Endothelial cell of umbilical vein (primary cell): ENCODE data around the gene CDKN1A. TPM values are rescaled to one million over a fixed set of nuclear protein-coding genes. Genes with fewer than 3 reads are reported as not detected.

Experiments
- BruUV-seq: library from RNA; stranded (reverse); fragments of 400-500 nt; replicated peaks from 2 replicates; lab custom pipeline; 2021; lab: Mats Ljungman, UMichigan
- CTCF ChIA-PET: fragments of 300-600, 350-600 bp; sonication (Branson Sonifier 250); formaldehyde crosslinking; loops from one replicate; lab custom pipeline; 2021; ENCODE audit warnings: antibody characterized with exemption, inconsistent platforms; lab: Charles Lee
- POLR2A ChIA-PET: fragments of 300-600, 350-600 bp; sonication (Branson Sonifier 250); formaldehyde crosslinking; loops from one replicate; lab custom pipeline; 2021; ENCODE audit warnings: antibody characterized with exemption, inconsistent platforms; lab: Charles Lee
- DNase-seq: peaks from one replicate; pipeline ENCODE4 v3.0.0-alpha.2; 2011; ENCODE audit warnings: low read depth, low spot score
- FAIRE-seq: peaks from 2 replicates; lab custom pipeline; 2011; peaks lifted over from hg19 to GRCh38; lab: Jason Lieb, UNC
- H2AFZ ChIP-seq: 2 replicates; pipeline ENCODE4 v1.6.0; 2012; ENCODE audit warnings: low read depth, low read length, control low read depth, inconsistent platforms
- H3K27ac ChIP-seq: 2 replicates; pipeline ENCODE4 v1.5.1; 2011; ENCODE audit warnings: low read depth, mild to moderate bottlenecking, control low read depth, low read length, moderate library complexity; ENCODE audit not compliant: insufficient read depth
- H3K27me3 ChIP-seq, 2 experiments: 2 replicates each; pipeline versions ENCODE4 v1.6.0 to v1.6.1; 2011; ENCODE audit warnings: low read length in 2 of 2, mixed read lengths in 1 of 2; ENCODE audit not compliant: control insufficient read depth in 2 of 2, insufficient read depth in 2 of 2
- H3K36me3 ChIP-seq, 2 experiments: 2 replicates in 1 of 2; 3 replicates in 1 of 2; pipeline ENCODE4 v1.5.1; 2011; ENCODE audit warnings: low read length in 2 of 2, mild to moderate bottlenecking in 1 of 2, moderate library complexity in 1 of 2; ENCODE audit not compliant: control insufficient read depth in 2 of 2, insufficient read depth in 2 of 2; ENCODE audit errors: extremely low read depth in 1 of 2
- H3K4me1 ChIP-seq: 3 replicates; pipeline ENCODE4 v1.5.1; 2011; ENCODE audit warnings: mild to moderate bottlenecking, low read length; ENCODE audit not compliant: control insufficient read depth, insufficient read depth; ENCODE audit errors: extremely low read depth
- H3K4me2 ChIP-seq: 2 replicates; pipeline ENCODE4 v1.6.1; 2011; ENCODE audit warnings: low read length, control low read depth, mixed read lengths; ENCODE audit not compliant: insufficient read depth
- H3K4me3 ChIP-seq, 3 experiments: fragments of 200-600 bp in 1 of 3; sonication (generic), shearing (Covaris generic) in 1 of 3; replicated peaks in 1 of 3; 2 replicates each; pipeline ENCODE4 v1.5.1; 2011 to 2016; ENCODE audit warnings: control low read depth in 3 of 3, low read length in 3 of 3, mild to moderate bottlenecking in 2 of 3, inconsistent platforms in 1 of 3, low read depth in 1 of 3, moderate library complexity in 1 of 3; ENCODE audit not compliant: insufficient read depth in 1 of 3
- H3K79me2 ChIP-seq: 2 replicates; pipeline ENCODE4 v1.6.0; 2012; ENCODE audit warnings: low read length, inconsistent platforms; ENCODE audit not compliant: control insufficient read depth, insufficient read depth
- H3K9ac ChIP-seq: replicated peaks from 2 replicates; pipeline ENCODE3; 2011; ENCODE audit warnings: low read length, control low read depth; ENCODE audit not compliant: insufficient read depth; ENCODE audit errors: extremely low read depth
- H3K9me1 ChIP-seq: replicated peaks from 3 replicates; pipeline ENCODE4 v1.6.0; 2011; ENCODE audit warnings: mild to moderate bottlenecking, low read length; ENCODE audit not compliant: control insufficient read depth, insufficient read depth; ENCODE audit errors: extremely low read depth
- H3K9me3 ChIP-seq: replicated peaks from 2 replicates; pipeline ENCODE4 v1.5.1; 2012; ENCODE audit warnings: low read length, inconsistent platforms; ENCODE audit not compliant: control insufficient read depth, insufficient read depth
- H4K20me1 ChIP-seq: replicated peaks from 2 replicates; pipeline ENCODE3; 2011; ENCODE audit warnings: mild to moderate bottlenecking, low read length; ENCODE audit not compliant: control insufficient read depth, insufficient read depth; ENCODE audit errors: extremely low read depth
- CTCF ChIP-seq, 2 donors: IDR thresholded peaks; 1 replicate in 1 of 2; 2 replicates in 1 of 2; pipeline ENCODE4 v1.5.1; 2011; ENCODE audit warnings: low read length in 2 of 2, mild to moderate bottlenecking in 2 of 2, moderate library complexity in 2 of 2, control low read depth in 1 of 2, inconsistent platforms in 1 of 2, low read depth in 1 of 2; ENCODE audit not compliant: insufficient read depth in 1 of 2; ENCODE audit errors: extremely low read depth in 1 of 2
- EZH2 ChIP-seq: IDR thresholded peaks from 2 replicates; pipeline ENCODE4 v1.6.1; 2012; ENCODE audit warnings: borderline replicate concordance, low read depth, mild to moderate bottlenecking, moderate library complexity, low read length, inconsistent platforms; ENCODE audit not compliant: severe bottlenecking
- FOS ChIP-seq: IDR thresholded peaks from 2 replicates; pipeline ENCODE4 v1.6.1; 2011; ENCODE audit warnings: mild to moderate bottlenecking, low read length, moderate library complexity, borderline replicate concordance; ENCODE audit not compliant: insufficient read depth
- GATA2 ChIP-seq: IDR thresholded peaks from 2 replicates; pipeline ENCODE4 v1.7.0; 2011; ENCODE audit warnings: low read depth, mild to moderate bottlenecking, moderate library complexity, mixed read lengths, low read length; ENCODE audit not compliant: insufficient read length, insufficient read depth
- JUN ChIP-seq: IDR thresholded peaks from 2 replicates; pipeline ENCODE4 v1.6.1; 2011; ENCODE audit warnings: borderline replicate concordance, low read depth; ENCODE audit not compliant: insufficient read length, insufficient read depth
- MAX ChIP-seq: IDR thresholded peaks from 2 replicates; pipeline ENCODE4 v1.6.1; 2011; ENCODE audit not compliant: insufficient read depth, insufficient read length
- MYC ChIP-seq: IDR thresholded peaks from one replicate; pipeline ENCODE4 v1.6.1; 2011; ENCODE audit warnings: mild to moderate bottlenecking, low read depth, low read length
- POLR2A ChIP-seq: IDR thresholded peaks from 2 replicates; pipeline ENCODE4 v1.6.1; 2012; ENCODE audit warnings: low read depth, mild to moderate bottlenecking, control low read depth, low read length
- POLR2AphosphoS5 ChIP-seq: IDR thresholded peaks from 2 replicates; pipeline ENCODE4 v1.6.1; 2012; ENCODE audit warnings: low read depth, mild to moderate bottlenecking, control low read depth, low read length, moderate library complexity; ENCODE audit not compliant: insufficient read depth
- dilution Hi-C: fragments of 300-500 bp; cut with MboI; formaldehyde crosslinking; loops from one replicate; pipeline ENCODE4 v1.15.0; 2019; ENCODE audit warnings: low sequenced_read_pairs; ENCODE audit not compliant: extremely low pct_ligation_motif_present
- intact Hi-C: fragments of 100-400 bp; cut with micrococcal nuclease; formaldehyde crosslinking; loops from one replicate; pipeline ENCODE4 v1.10.0; 2022
- polyA plus RNA-seq, 4 experiments: library from polyadenylated mRNA; depleted of rRNA in 3 of 4; stranded (reverse) in 3 of 4; unstranded in 1 of 4; fragments of >200 nt; gene quantifications; 2 replicates each; pipeline versions ENCODE4 v1.2.1 to v1.2.3, GENCODE V29; 2011 to 2012; ENCODE audit warnings: missing spikeins in 1 of 4
- total RNA-seq: library from RNA; stranded (reverse); gene quantifications from 2 replicates; pipeline ENCODE4 v1.2.3, GENCODE V29; 2021

CDKN1A gene
- total and polyA plus RNA-seq, 2 donors (not counting 3 experiments of a cell fraction or from before 2014, with no cell fraction given): 170 to 238 TPM

- H3K27me3 ChIP-seq: peaks cover 3% of the 10 kb centered on the region in 2 experiments
- intact Hi-C loops (no loop called here), dilution Hi-C loops (no loop called here)
- H2AFZ ChIP-seq: no peak overlapping the region
- DNase-seq: no peak
- H3K4me3 ChIP-seq: no peak overlapping the region
- TF ChIP-seq EZH2: no peak
- no peaks in the 10 kb centered on the region for H4K20me1 ChIP-seq
- no peak overlapping the region for H3K27ac ChIP-seq
- ChIA-PET CTCF (no interaction called here), POLR2A (interaction anchor here (0.6 to 1.3 kb wide), 3 partner anchors 13 to 32 kb away, joined by 3 read pairs; partner anchors contain the start of gene CDKN1A)
- BruUV-seq: no TSS peak
- no peaks in the 10 kb centered on the region for H3K36me3 ChIP-seq
- no peaks in the 10 kb centered on the region for H3K9me1 ChIP-seq
- H3K9me3 ChIP-seq: no peaks in the 10 kb centered on the region
- no peak overlapping the region for H3K4me2 ChIP-seq
- H3K9ac ChIP-seq: no peak overlapping the region
- no peak for FAIRE-seq
- H3K4me1 ChIP-seq: no peaks in the 10 kb centered on the region
- no peaks in the 10 kb centered on the region for H3K79me2 ChIP-seq
These were observed 13.3 kb upstream of the CDKN1A start for GRCh38 chr6:36665180-36665579.

DNA sequence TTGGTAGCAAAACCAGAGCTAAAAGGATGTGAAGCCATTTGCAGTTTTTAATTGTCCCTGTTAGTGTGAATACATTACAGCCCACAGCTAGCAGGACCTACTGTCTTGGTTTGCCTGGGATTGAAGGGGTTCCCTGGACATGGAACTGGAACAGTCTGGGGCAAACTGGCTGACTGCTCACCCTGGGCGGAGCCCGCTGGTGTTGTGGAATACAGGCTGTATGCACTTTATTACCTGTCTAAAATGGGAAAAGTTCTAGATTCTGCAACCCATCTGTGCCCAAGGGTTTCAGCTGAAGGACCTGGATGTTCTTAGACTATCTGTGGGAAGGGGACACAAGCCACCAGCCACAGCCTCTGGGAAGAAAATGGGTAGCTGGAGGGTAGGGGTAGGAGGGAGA is 12.2 kb upstream of the CDKN1A start:
- Histone ChIP-seq H3K9me3 (no peaks in the 10 kb centered on the region), H3K4me2 (no peak overlapping the region), H3K27me3 (no peaks in the 10 kb centered on the region), H4K20me1 (no peaks in the 10 kb centered on the region), H3K36me3 (no peaks in the 10 kb centered on the region), H2AFZ (no peak overlapping the region), H3K4me1 (no peaks in the 10 kb centered on the region), H3K27ac (no peak overlapping the region), H3K4me3 (no peak overlapping the region), H3K9me1 (no peaks in the 10 kb centered on the region), H3K79me2 (no peaks in the 10 kb centered on the region), H3K9ac (no peak overlapping the region)
- TF ChIP-seq POLR2AphosphoS5: no peak
- TF ChIP-seq MAX: no peak
- TF ChIP-seq POLR2A: no peak
- TF ChIP-seq GATA2: no peak
- no peak for TF ChIP-seq FOS
- no peak for TF ChIP-seq JUN
- TF ChIP-seq CTCF (IDR thresholded peaks at IDR 0.05; ENCODE audit: extremely low read depth in 1 of 2, insufficient read depth in 1 of 2, low read depth in 1 of 2, low read length in 2 of 2): no peak
- TF ChIP-seq MYC: no peak
- no peak for TF ChIP-seq EZH2
- CTCF ChIA-PET: interaction anchor here (1.6 to 1.8 kb wide), 2 partner anchors 14 to 51 kb away, joined by 5 to 6 read pairs; no protein-coding TSS in a partner anchor
- POLR2A ChIA-PET: interaction anchor here (1.0 to 1.4 kb wide), 2 partner anchors 12 kb away, joined by 3 to 11 read pairs; partner anchors contain the start of gene CDKN1A
- dilution Hi-C loops: no loop called here
- no TSS peak for BruUV-seq
- no peak for FAIRE-seq
- intact Hi-C loops: no loop called here
- DNase-seq: no peak
